ENCODE results near the gene ZNF778.

- no peak for TF ChIP-seq CTCF (IDR thresholded peaks at IDR 0.05)
- no peak for TF ChIP-seq SMC3 (IDR thresholded peaks at IDR 0.05)
- no peak for TF ChIP-seq REST (IDR thresholded peaks at IDR 0.05)
- no peak for TF ChIP-seq NFE2L2 (conservative IDR thresholded peaks at IDR 0.05; ENCODE audit: low read length)
- TF ChIP-seq HOXA7 (CRISPR knock-in tag; IDR thresholded peaks at IDR 0.05) = no peak
- TF ChIP-seq MAFK (IDR thresholded peaks at IDR 0.05; ENCODE audit: partially characterized antibody) = no peak
- TF ChIP-seq CHD2 (IDR thresholded peaks at IDR 0.05; ENCODE audit: low read length, partially characterized antibody) = no peak
- TF ChIP-seq ELK1 (IDR thresholded peaks at IDR 0.05; ENCODE audit: low read depth, low read length) = no peak
- TF ChIP-seq PBX3 (IDR thresholded peaks at IDR 0.05) = no peak
- no peak for TF ChIP-seq CHD4 (IDR thresholded peaks at IDR 0.05; ENCODE audit: borderline replicate concordance)
- no peak for TF ChIP-seq ESRRA (IDR thresholded peaks at IDR 0.05; ENCODE audit: borderline replicate concordance, low read length)
- TF ChIP-seq HDAC2 (IDR thresholded peaks at IDR 0.05) = no peak
These were observed 44.9 kb upstream of the ZNF778 start for GRCh38 chr16:89172528-89173173.
